Activated naive CD4-positive, alpha-beta T cell (primary cell): ENCODE data around the gene ACTL7B.
A peak's percentile ranks its signal among the peaks of the same experiment; 100 is the strongest.
"Not testable (repeated sequence)": the region's sequence is repeated elsewhere in the genome, so short reads cannot be mapped to it uniquely, and the experiment has no call there.

Source experiments
- DNase-seq, 4 experiments: peaks; one replicate each; lab custom pipeline; 2025; lab: John Stamatoyannopoulos, UW

Gene ACTL7B

GRCh38 chr9:108855888-108856287 is at the start of gene ACTL7B:
TSS of gene ACTL7B (minus strand) at chr9:108855986. CDS start at chr9:108855930, 56 bp downstream.
- DNase-seq: no peak

GRCh38 chr9:108905494-108905893 is 49.7 kb upstream of the ACTL7B start:
- no peak for DNase-seq

GRCh38 chr9:108904161-108904560 is 48.4 kb upstream of the ACTL7B start:
- DNase-seq: no peak

GRCh38 chr9:108903420-108904103 is 47.8 kb upstream of the ACTL7B start:
- DNase-seq: no peak

- no peak for DNase-seq
Measured at GRCh38 chr9:108900176-108900575, 44.4 kb upstream of the ACTL7B start.

- not testable (repeated sequence) for DNase-seq
Measured at GRCh38 chr9:108899023-108899695, 43.4 kb upstream of the ACTL7B start.

GRCh38 chr9:108897324-108898096 is 41.7 kb upstream of the ACTL7B start:
- no peak for DNase-seq

- no peak for DNase-seq
Measured at GRCh38 chr9:108894225-108894997, 38.6 kb upstream of the ACTL7B start.

GRCh38 chr9:108889649-108890067 is 33.9 kb upstream of the ACTL7B start:
- no peak for DNase-seq

- not testable (repeated sequence) for DNase-seq
Measured at GRCh38 chr9:108886594-108887271, 30.9 kb upstream of the ACTL7B start.

- peak in 1 of 4 experiments; percentile 8 for DNase-seq
Measured at GRCh38 chr9:108885643-108886348, 30.0 kb upstream of the ACTL7B start.

GRCh38 chr9:108884701-108885100 is 28.9 kb upstream of the ACTL7B start:
- no peak for DNase-seq

- DNase-seq: no peak
Measured at GRCh38 chr9:108883085-108883484, 27.3 kb upstream of the ACTL7B start.

- DNase-seq: no peak
Measured at GRCh38 chr9:108882052-108882888, 26.5 kb upstream of the ACTL7B start.

GRCh38 chr9:108880738-108881316 is 25.0 kb upstream of the ACTL7B start:
- DNase-seq: no peak

- no peak for DNase-seq
Measured at GRCh38 chr9:108877524-108877923, 21.7 kb upstream of the ACTL7B start.

- no peak for DNase-seq
Measured at GRCh38 chr9:108876425-108876824, 20.6 kb upstream of the ACTL7B start.

- DNase-seq: no peak
Measured at GRCh38 chr9:108874058-108874788, 18.4 kb upstream of the ACTL7B start.
